Measurements from ENCODE around the gene WDR93.
A peak's percentile ranks its signal among the peaks of the same experiment; 100 is the strongest.

Gene WDR93

DNA sequence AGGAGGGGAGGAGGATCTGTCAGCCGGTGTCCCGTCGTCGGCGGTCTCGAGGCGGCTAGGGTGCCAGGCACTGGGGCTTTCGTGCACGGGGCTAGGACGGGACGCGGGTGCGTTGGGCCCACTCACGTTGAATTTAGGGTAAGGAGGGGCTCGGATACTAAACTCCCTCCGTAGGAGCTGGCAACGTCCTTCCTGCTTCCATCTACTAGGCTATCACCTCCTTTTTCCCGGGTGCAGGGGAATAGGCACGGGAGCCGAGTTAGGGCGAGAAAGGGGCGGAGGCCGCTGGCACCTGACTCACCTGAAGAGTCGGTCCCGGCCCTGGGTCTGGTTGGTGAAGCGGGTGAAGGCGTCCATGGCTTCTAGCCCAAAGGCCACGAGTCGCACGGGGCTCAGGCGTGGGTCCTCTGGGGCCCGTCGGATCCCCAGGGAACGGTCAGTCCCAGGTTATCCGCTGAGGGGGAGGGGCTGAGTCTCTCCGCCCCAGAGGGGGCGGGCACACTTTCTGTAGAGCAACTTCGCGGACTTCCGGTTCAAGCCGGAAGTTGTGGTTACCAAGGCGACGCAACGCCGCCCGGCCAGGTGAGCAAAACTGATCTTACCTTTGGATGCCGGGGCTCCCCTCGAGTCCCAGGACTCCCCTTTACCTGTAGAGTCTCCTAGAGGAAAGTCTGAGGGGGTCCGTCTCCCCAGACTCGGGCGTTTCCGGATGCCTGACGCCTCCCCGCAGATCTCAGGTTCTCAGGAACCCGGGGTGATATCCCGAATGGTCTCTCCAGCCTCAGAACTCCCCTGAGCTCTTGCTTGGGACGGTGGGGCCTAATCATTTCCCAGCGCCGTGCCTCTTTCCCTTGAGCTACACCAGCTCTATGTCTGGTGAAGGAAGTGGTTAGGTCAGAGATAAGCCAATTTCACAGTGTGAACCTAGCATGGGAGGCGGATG, at the start of gene WDR93, which contains the start of gene PEX11A:
WDR93 (plus strand) TSS at position 536 of the 943 bp plus-strand sequence. CDS start 10,936 bp downstream, outside the sequence.
PEX11A (minus strand) TSS at position 479 of the 943 bp plus-strand sequence; CDS start at position 357, 122 bp downstream.
- DNase-seq (ENCODE audit: low read depth): peak; percentile 58
- H3K4me3 ChIP-seq (ENCODE audit: control insufficient read depth, low read depth, low read length): peak within 1 kb of the TSS; percentile 93
- TF ChIP-seq, protein P1, sequence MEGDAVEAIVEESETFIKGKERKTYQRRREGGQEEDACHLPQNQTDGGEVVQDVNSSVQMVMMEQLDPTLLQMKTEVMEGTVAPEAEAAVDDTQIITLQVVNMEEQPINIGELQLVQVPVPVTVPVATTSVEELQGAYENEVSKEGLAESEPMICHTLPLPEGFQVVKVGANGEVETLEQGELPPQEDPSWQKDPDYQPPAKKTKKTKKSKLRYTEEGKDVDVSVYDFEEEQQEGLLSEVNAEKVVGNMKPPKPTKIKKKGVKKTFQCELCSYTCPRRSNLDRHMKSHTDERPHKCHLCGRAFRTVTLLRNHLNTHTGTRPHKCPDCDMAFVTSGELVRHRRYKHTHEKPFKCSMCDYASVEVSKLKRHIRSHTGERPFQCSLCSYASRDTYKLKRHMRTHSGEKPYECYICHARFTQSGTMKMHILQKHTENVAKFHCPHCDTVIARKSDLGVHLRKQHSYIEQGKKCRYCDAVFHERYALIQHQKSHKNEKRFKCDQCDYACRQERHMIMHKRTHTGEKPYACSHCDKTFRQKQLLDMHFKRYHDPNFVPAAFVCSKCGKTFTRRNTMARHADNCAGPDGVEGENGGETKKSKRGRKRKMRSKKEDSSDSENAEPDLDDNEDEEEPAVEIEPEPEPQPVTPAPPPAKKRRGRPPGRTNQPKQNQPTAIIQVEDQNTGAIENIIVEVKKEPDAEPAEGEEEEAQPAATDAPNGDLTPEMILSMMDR (conservative IDR thresholded peaks at IDR 0.05; ENCODE audit: control insufficient read depth, insufficient read depth, low read depth, low read length): no peak

GRCh38 chr15:89641053-89641452, 49.6 kb upstream of the WDR93 start:
- TF ChIP-seq, protein P1 (conservative IDR thresholded peaks at IDR 0.05; ENCODE audit: control insufficient read depth, insufficient read depth, low read depth, low read length): no peak
- H3K4me3 ChIP-seq (ENCODE audit: control insufficient read depth, low read depth, low read length): no peak overlapping the region
- DNase-seq (ENCODE audit: low read depth): no peak

GRCh38 chr15:89642106-89642505, 48.5 kb upstream of the WDR93 start:
- TF ChIP-seq, protein P1 (conservative IDR thresholded peaks at IDR 0.05; ENCODE audit: control insufficient read depth, insufficient read depth, low read depth, low read length): no peak
- H3K4me3 ChIP-seq (ENCODE audit: control insufficient read depth, low read depth, low read length): no peak overlapping the region
- no peak for DNase-seq (ENCODE audit: low read depth)

- TF ChIP-seq, protein P1 (conservative IDR thresholded peaks at IDR 0.05; ENCODE audit: control insufficient read depth, insufficient read depth, low read depth, low read length): no peak
- no peak overlapping the region for H3K4me3 ChIP-seq (ENCODE audit: control insufficient read depth, low read depth, low read length)
- DNase-seq (ENCODE audit: low read depth): no peak
These were observed 44.9 kb upstream of the WDR93 start for GRCh38 chr15:89645680-89646079.

DNA sequence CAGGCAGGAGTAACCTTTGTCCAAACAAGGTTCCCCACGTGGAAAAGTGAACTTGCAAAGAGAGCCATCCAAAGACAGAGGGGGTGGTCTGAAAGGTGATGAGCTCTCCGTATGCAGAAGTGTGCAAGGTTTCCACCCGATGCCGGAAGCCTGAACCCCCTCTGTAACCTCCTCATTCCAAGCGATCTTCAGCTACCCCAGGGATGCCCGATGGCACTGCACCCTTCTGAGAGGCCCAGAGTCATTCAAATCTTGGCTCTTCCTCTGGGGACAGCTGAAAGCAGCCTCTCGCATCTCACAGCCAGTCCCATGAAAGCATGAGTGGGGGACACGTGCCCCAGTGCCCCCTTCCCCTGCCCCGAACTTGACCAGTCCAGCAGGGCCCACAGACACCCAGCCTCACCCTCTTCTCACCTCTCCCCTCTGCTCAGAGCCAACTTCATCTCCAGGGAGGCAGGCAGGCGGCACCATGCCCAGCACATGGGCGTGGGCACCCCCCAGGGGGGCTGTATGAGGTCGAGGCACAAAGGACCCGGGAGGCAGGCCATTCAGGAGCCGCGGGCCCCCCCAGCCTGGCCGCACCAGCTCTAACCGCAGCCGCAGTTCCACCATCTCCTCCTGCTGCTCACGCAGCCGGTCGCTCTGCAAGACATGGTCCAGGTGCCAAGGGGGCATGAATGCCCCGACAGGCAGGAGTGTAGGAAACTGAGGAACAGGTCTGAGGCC, 44.0 kb upstream of the WDR93 start:
- TF ChIP-seq, protein P1 (conservative IDR thresholded peaks at IDR 0.05; ENCODE audit: control insufficient read depth, insufficient read depth, low read depth, low read length): no peak
- no peak overlapping the region for H3K4me3 ChIP-seq (ENCODE audit: control insufficient read depth, low read depth, low read length)
- no peak for DNase-seq (ENCODE audit: low read depth)

DNA sequence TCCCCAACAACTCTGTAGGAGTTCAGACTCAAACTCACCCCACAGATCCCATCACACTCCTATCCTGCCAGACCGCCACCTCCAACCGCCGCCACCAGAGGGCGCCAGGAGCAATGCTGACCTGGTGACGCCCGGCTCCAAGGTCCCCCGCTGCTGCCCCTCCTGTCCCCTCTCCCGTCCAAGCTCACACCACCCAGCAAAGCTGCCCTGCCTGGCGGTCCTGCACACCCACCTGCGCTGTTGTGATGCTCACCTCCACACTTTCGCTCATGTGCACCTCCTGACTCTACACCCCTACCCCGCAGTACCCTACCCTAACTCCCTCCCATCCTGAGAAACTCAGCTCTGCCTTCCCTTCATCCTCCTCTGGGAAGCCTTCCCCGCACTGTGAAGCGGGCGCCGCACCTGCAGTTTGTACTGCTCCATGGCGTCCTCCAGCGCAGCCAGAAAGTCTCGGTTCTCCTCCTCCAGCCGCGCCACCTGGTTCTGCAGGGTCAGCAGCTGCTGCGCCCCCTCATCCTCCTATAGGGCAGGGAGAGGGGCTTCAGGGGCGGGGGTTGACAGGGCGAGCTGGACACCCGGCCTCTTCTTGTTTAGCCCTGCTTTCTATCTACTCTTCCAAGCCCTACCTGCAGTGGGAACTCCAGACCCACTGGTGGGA, 43.3 kb upstream of the WDR93 start:
- no peak overlapping the region for H3K4me3 ChIP-seq (ENCODE audit: control insufficient read depth, low read depth, low read length)
- peak; percentile 56 for DNase-seq (ENCODE audit: low read depth)
- TF ChIP-seq, protein P1 (conservative IDR thresholded peaks at IDR 0.05; ENCODE audit: control insufficient read depth, insufficient read depth, low read depth, low read length): peak; percentile 84
